CD14-positive monocyte (primary cell): ENCODE measurements around the gene MIEF1. TPM values are rescaled to one million over a fixed set of nuclear protein-coding genes. Genes with fewer than 3 reads are reported as not detected.
A peak's percentile ranks its signal among the peaks of the same experiment; 100 is the strongest.

Experiments used
- DNase-seq, 3 donors: peaks; one replicate each; pipeline ENCODE4 v3.0.0-alpha.2; 2011 to 2022
- H2AFZ ChIP-seq: 2 replicates; pipeline ENCODE4 v1.6.0; 2012; ENCODE audit warnings: mild to moderate bottlenecking, low read depth, low read length, inconsistent platforms; ENCODE audit not compliant: insufficient read depth, poor library complexity, severe bottlenecking
- H3K27ac ChIP-seq, 2 donors: 1 replicate in 1 of 2; 2 replicates in 1 of 2; pipeline ENCODE4 v1.5.1; 2012 to 2013; ENCODE audit warnings: low read length in 2 of 2, control low read depth in 1 of 2, inconsistent platforms in 1 of 2, low read depth in 1 of 2, mild to moderate bottlenecking in 1 of 2
- H3K27me3 ChIP-seq, 2 donors: one replicate each; pipeline versions ENCODE4 v1.6.0 to v1.6.1; 2011 to 2013; ENCODE audit warnings: low read length in 2 of 2; ENCODE audit not compliant: control insufficient read depth in 2 of 2, insufficient read depth in 2 of 2
- H3K36me3 ChIP-seq, 2 donors: replicated peaks in 1 of 2; 1 replicate in 1 of 2; 2 replicates in 1 of 2; pipeline versions ENCODE4 v1.5.1 to v1.6.1; 2012 to 2013; ENCODE audit warnings: low read length in 2 of 2, control low read depth in 1 of 2, inconsistent platforms in 1 of 2, mild to moderate bottlenecking in 1 of 2; ENCODE audit not compliant: insufficient read depth in 2 of 2, control insufficient read depth in 1 of 2
- H3K4me1 ChIP-seq, 2 donors: 1 replicate in 1 of 2; 2 replicates in 1 of 2; pipeline versions ENCODE4 v1.5.1 to v1.6.1; 2012 to 2013; ENCODE audit warnings: low read length in 2 of 2, control low read depth in 1 of 2, inconsistent platforms in 1 of 2, mild to moderate bottlenecking in 1 of 2, moderate library complexity in 1 of 2; ENCODE audit not compliant: insufficient read depth in 2 of 2, control insufficient read depth in 1 of 2
- H3K4me2 ChIP-seq: replicated peaks from 2 replicates; pipeline ENCODE3; 2012; ENCODE audit warnings: low read length, moderate library complexity, mild to moderate bottlenecking; ENCODE audit not compliant: poor library complexity, severe bottlenecking; ENCODE audit errors: extremely low read depth
- H3K4me3 ChIP-seq, 3 experiments: fragments of 200-600 bp in 1 of 3; sonication (generic) in 1 of 3; replicated peaks in 1 of 3; 1 replicate in 2 of 3; 2 replicates in 1 of 3; pipeline ENCODE4 v1.5.1; 2011 to 2013; ENCODE audit warnings: low read length in 3 of 3, mild to moderate bottlenecking in 3 of 3, control low read depth in 2 of 3, low read depth in 2 of 3, inconsistent platforms in 1 of 3, moderate library complexity in 1 of 3
- H3K79me2 ChIP-seq: 2 replicates; pipeline ENCODE4 v1.6.0; 2012; ENCODE audit warnings: mild to moderate bottlenecking, control low read depth, inconsistent platforms, low read length, moderate library complexity; ENCODE audit not compliant: insufficient read depth
- H3K9ac ChIP-seq: 2 replicates; pipeline ENCODE4 v1.6.0; 2017; ENCODE audit warnings: low read length, mild to moderate bottlenecking; ENCODE audit not compliant: insufficient read depth, poor library complexity, severe bottlenecking
- H3K9me3 ChIP-seq, 2 donors: replicated peaks in 1 of 2; 1 replicate in 1 of 2; 2 replicates in 1 of 2; pipeline versions ENCODE4 v1.5.1 to v1.6.1; 2012 to 2013; ENCODE audit warnings: low read length in 2 of 2, control low read depth in 1 of 2; ENCODE audit not compliant: control insufficient read depth in 1 of 2, insufficient read depth in 1 of 2
- H4K20me1 ChIP-seq: 2 replicates; pipeline ENCODE4 v1.6.0; 2012; ENCODE audit warnings: mild to moderate bottlenecking, low read length, control low read depth, moderate library complexity; ENCODE audit not compliant: insufficient read depth
- H3K27ac Mint-ChIP-seq, 7 donors: one replicate each; pipeline ENCODE4 v1.8.0; 2020; ENCODE audit warnings: mild to moderate bottlenecking in 7 of 7, mixed read lengths in 7 of 7, moderate library complexity in 6 of 7, inconsistent platforms in 2 of 7
- H3K27me3 Mint-ChIP-seq, 3 donors: one replicate each; pipeline ENCODE4 v1.8.0; 2021 to 2022; ENCODE audit warnings: low read depth in 3 of 3, mild to moderate bottlenecking in 3 of 3, mixed read lengths in 3 of 3, moderate library complexity in 3 of 3, inconsistent platforms in 1 of 3
- H3K36me3 Mint-ChIP-seq, 2 donors: one replicate each; pipeline ENCODE4 v1.8.0; 2020; ENCODE audit warnings: mixed read lengths in 2 of 2, inconsistent platforms in 1 of 2, mild to moderate bottlenecking in 1 of 2
- H3K4me1 Mint-ChIP-seq: one replicate; pipeline ENCODE4 v1.8.0; 2020; ENCODE audit warnings: mild to moderate bottlenecking, mixed read lengths
- H3K4me3 Mint-ChIP-seq, 2 donors: one replicate each; pipeline ENCODE4 v1.8.0; 2020; ENCODE audit warnings: mild to moderate bottlenecking in 2 of 2, mixed read lengths in 2 of 2, moderate library complexity in 1 of 2
- H3K9me3 Mint-ChIP-seq, 7 donors: one replicate each; pipeline ENCODE4 v1.8.0; 2020 to 2022; ENCODE audit warnings: mixed read lengths in 7 of 7, mild to moderate bottlenecking in 6 of 7, moderate library complexity in 6 of 7, inconsistent platforms in 2 of 7
- whole genome bisulfite sequencing: methylation state at CpG from one replicate; pipeline ENCODE4 v1.1.5; 2013; ENCODE audit warnings: missing lambda C conversion rate; ENCODE audit not compliant: insufficient coverage; 5-methylcytosine and 5-hydroxymethylcytosine counted together
- intact Hi-C, 2 donors: fragments of 100-400 bp; cut with micrococcal nuclease; formaldehyde crosslinking; loops; one replicate each; pipeline versions ENCODE4 v1.15.0 to v1.15.1; 2023
- polyA plus RNA-seq, 3 donors: library from polyadenylated mRNA; depleted of rRNA in 1 of 3; unstranded in 2 of 3; stranded (reverse) in 1 of 3; fragments of 300-500 nt in 2 of 3; fragments of >200 nt in 1 of 3; fragmentation: Illumina TruSeq in 2 of 3; gene quantifications; 1 replicate in 2 of 3; 2 replicates in 1 of 3; pipeline ENCODE4 v1.2.3, GENCODE V29; 2012 to 2021
- TF ChIP-seq, protein P1 (sequence below): fragments of 200-600 bp; IDR thresholded peaks from one replicate; pipeline ENCODE4 v1.8.0; 2022; ENCODE audit warnings: antibody characterized with exemption, mild to moderate bottlenecking

MIEF1 gene
- polyA plus RNA-seq, 3 donors, result 9.4 to 14.0 (median 13.3) TPM

- Histone ChIP-seq H3K4me3 (peak overlapping the region in 1 of 3 experiments; percentile 96), H3K4me2 (peak overlapping the region; percentile 84), H3K9me3 (no peaks in the 10 kb centered on the region), H3K27ac (peak overlapping the region; percentile 27 to 45), H3K27me3 (no peaks in the 10 kb centered on the region), H3K79me2 (peaks cover 72% of the 10 kb centered on the region), H3K4me1 (peaks cover 71 to 82% of the 10 kb centered on the region in 2 donors), H4K20me1 (peaks cover 73% of the 10 kb centered on the region), H2AFZ (no peak overlapping the region), H3K36me3 (peaks cover 37 to 52% of the 10 kb centered on the region in 2 donors), H3K9ac (peak overlapping the region; percentile 17)
- WGBS, result 49% methylated on average over 10 of the region's 14 CpGs
- no peaks in the 10 kb centered on the region for H3K9me3 Mint-ChIP-seq
- peak overlapping the region; percentile 77 to 99 (median 97) for H3K27ac Mint-ChIP-seq
- intact Hi-C loops, result loop anchor here (5.0 to 10.0 kb wide), 3 partner anchors 118 to 768 kb away; partner anchors contain the start of genes CBX7 (in 1 of the 2) and SUN2 (in 1 of the 2)
- TF ChIP-seq, protein P1, sequence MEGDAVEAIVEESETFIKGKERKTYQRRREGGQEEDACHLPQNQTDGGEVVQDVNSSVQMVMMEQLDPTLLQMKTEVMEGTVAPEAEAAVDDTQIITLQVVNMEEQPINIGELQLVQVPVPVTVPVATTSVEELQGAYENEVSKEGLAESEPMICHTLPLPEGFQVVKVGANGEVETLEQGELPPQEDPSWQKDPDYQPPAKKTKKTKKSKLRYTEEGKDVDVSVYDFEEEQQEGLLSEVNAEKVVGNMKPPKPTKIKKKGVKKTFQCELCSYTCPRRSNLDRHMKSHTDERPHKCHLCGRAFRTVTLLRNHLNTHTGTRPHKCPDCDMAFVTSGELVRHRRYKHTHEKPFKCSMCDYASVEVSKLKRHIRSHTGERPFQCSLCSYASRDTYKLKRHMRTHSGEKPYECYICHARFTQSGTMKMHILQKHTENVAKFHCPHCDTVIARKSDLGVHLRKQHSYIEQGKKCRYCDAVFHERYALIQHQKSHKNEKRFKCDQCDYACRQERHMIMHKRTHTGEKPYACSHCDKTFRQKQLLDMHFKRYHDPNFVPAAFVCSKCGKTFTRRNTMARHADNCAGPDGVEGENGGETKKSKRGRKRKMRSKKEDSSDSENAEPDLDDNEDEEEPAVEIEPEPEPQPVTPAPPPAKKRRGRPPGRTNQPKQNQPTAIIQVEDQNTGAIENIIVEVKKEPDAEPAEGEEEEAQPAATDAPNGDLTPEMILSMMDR, result no peak
- peaks cover 36 to 60% of the 10 kb centered on the region in 2 donors for H3K36me3 Mint-ChIP-seq
- peaks cover 0 to 7% (median 1%) of the 10 kb centered on the region in 3 donors for H3K27me3 Mint-ChIP-seq
- H3K4me3 Mint-ChIP-seq, result peak overlapping the region; percentile 90 to 92
- no peak for DNase-seq
- H3K4me1 Mint-ChIP-seq, result peaks cover 74% of the 10 kb centered on the region
These were observed 20.6 kb downstream of the MIEF1 start for GRCh38 chr22:39522567-39523300.

GRCh38 chr22:39524089-39524752, 22.1 kb downstream of the MIEF1 start:
- Histone ChIP-seq H3K4me2 (no peak overlapping the region), H3K9me3 (no peaks in the 10 kb centered on the region), H4K20me1 (peaks cover 88% of the 10 kb centered on the region), H3K4me3 (no peak overlapping the region), H3K27ac (peak overlapping the region in 1 of 2 donors; percentile 69), H2AFZ (no peak overlapping the region), H3K27me3 (no peaks in the 10 kb centered on the region), H3K4me1 (peaks cover 66 to 85% of the 10 kb centered on the region in 2 donors), H3K9ac (no peak overlapping the region), H3K36me3 (peaks cover 47 to 65% of the 10 kb centered on the region in 2 donors), H3K79me2 (peaks cover 72% of the 10 kb centered on the region)
- no peak overlapping the region for H3K4me3 Mint-ChIP-seq
- no peaks in the 10 kb centered on the region for H3K9me3 Mint-ChIP-seq
- TF ChIP-seq, protein P1, result no peak
- intact Hi-C loops, result loop anchor here (5.0 to 10.0 kb wide), 3 partner anchors 119 to 769 kb away; partner anchors contain the start of genes CBX7 (in 1 of the 2) and SUN2 (in 1 of the 2)
- peaks cover 44 to 71% of the 10 kb centered on the region in 2 donors for H3K36me3 Mint-ChIP-seq
- peaks cover 0 to 7% (median 1%) of the 10 kb centered on the region in 3 donors for H3K27me3 Mint-ChIP-seq
- DNase-seq, result no peak
- H3K4me1 Mint-ChIP-seq, result peaks cover 72% of the 10 kb centered on the region
- WGBS, result 88% methylated on average over 9 of the region's 13 CpGs
- peak overlapping the region in 5 of 7 donors; percentile 37 to 87 (median 77) for H3K27ac Mint-ChIP-seq
